Activated CD8-positive, alpha-beta memory T cell treated with anti-CD3 and anti-CD28 coated beads, Interleukin-2, amount 50 U/mL, for 48 hours (primary cell): ENCODE results near the gene CDK6.
"Not testable (repeated sequence)": the region's sequence is repeated elsewhere in the genome, so short reads cannot be mapped to it uniquely, and the experiment has no call there.

Experiments used
- DNase-seq: peaks from one replicate; pipeline ENCODE4 v3.0.0-alpha.2; 2020

The CDK6 gene

GRCh38 chr7:92614660-92615174, 221.7 kb downstream of the CDK6 start:
- no peak for DNase-seq

GRCh38 chr7:92613720-92614119, 222.7 kb downstream of the CDK6 start:
- no peak for DNase-seq

- DNase-seq = no peak
These were observed 223.2 kb downstream of the CDK6 start for GRCh38 chr7:92613214-92613613.

GRCh38 chr7:92612501-92612900, 223.9 kb downstream of the CDK6 start:
- no peak for DNase-seq

GRCh38 chr7:92611735-92612134, 224.6 kb downstream of the CDK6 start:
- no peak for DNase-seq

- no peak for DNase-seq
These were observed 226.4 kb downstream of the CDK6 start for GRCh38 chr7:92609921-92610518.

- no peak for DNase-seq
These were observed 227.7 kb downstream of the CDK6 start for GRCh38 chr7:92608380-92609322.

- no peak for DNase-seq
These were observed 229.4 kb downstream of the CDK6 start for GRCh38 chr7:92606985-92607384.

GRCh38 chr7:92604517-92604916, 231.9 kb downstream of the CDK6 start:
- DNase-seq = not testable (repeated sequence)

GRCh38 chr7:92603089-92603445, 233.3 kb downstream of the CDK6 start:
- DNase-seq = no peak

- DNase-seq = no peak
These were observed 233.9 kb downstream of the CDK6 start for GRCh38 chr7:92602352-92603088.

- no peak for DNase-seq
These were observed 237.9 kb downstream of the CDK6 start for GRCh38 chr7:92598310-92598981.

- no peak for DNase-seq
These were observed 241.1 kb downstream of the CDK6 start for GRCh38 chr7:92595281-92595680.

GRCh38 chr7:92594746-92595145, 241.6 kb downstream of the CDK6 start:
- DNase-seq = no peak

GRCh38 chr7:92590711-92591310, 245.6 kb downstream of the CDK6 start:
- no peak for DNase-seq

- no peak for DNase-seq
These were observed 247.3 kb downstream of the CDK6 start for GRCh38 chr7:92589056-92589455.

- no peak for DNase-seq
These were observed 247.8 kb downstream of the CDK6 start for GRCh38 chr7:92588561-92588960.

GRCh38 chr7:92586841-92587240, 249.5 kb downstream of the CDK6 start:
- no peak for DNase-seq

GRCh38 chr7:92586403-92586802, 250.0 kb downstream of the CDK6 start:
- DNase-seq = no peak

- DNase-seq = no peak
These were observed 251.4 kb downstream of the CDK6 start for GRCh38 chr7:92584953-92585352.

- no peak for DNase-seq
These were observed 253.4 kb downstream of the CDK6 start for GRCh38 chr7:92582948-92583347.

- no peak for DNase-seq
These were observed 260.1 kb downstream of the CDK6 start for GRCh38 chr7:92576296-92576695.
